ENCODE measurements around the gene GRIFIN.
A peak's percentile ranks its signal among the peaks of the same experiment; 100 is the strongest.

Gene GRIFIN, protein sequence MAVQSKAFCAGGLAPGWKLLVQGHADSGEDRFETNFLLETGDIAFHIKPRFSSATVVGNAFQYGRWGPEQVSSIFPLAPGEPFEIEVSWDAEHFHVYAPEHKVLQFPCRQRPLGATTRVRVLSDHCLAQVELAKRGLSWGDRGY

DNA sequence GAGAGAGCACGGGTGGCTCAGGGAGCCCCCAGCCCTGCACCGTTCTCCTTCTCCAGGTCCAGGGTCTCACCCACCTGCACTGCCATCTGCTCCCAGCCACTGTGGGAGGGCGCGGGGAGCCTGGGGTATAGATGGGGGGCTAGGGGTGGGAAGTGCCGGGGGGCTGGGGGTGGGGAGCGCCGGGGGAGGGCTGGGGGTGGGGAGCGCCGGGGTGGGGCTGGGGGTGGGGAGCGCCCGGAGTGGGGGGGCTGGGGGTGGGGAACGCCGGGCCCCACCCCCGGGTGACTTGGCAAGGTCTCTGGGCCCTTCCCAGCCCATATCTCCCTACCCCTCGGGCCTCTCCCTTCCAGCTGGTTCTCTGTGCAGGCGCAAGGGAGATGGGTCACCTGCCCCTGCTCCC, at the start of gene GRIFIN:
TSS of gene GRIFIN (minus strand) at position 101 of the 400 bp plus-strand sequence. CDS start at position 86, 15 bp downstream.
- DNase-seq, result no peak

DNA sequence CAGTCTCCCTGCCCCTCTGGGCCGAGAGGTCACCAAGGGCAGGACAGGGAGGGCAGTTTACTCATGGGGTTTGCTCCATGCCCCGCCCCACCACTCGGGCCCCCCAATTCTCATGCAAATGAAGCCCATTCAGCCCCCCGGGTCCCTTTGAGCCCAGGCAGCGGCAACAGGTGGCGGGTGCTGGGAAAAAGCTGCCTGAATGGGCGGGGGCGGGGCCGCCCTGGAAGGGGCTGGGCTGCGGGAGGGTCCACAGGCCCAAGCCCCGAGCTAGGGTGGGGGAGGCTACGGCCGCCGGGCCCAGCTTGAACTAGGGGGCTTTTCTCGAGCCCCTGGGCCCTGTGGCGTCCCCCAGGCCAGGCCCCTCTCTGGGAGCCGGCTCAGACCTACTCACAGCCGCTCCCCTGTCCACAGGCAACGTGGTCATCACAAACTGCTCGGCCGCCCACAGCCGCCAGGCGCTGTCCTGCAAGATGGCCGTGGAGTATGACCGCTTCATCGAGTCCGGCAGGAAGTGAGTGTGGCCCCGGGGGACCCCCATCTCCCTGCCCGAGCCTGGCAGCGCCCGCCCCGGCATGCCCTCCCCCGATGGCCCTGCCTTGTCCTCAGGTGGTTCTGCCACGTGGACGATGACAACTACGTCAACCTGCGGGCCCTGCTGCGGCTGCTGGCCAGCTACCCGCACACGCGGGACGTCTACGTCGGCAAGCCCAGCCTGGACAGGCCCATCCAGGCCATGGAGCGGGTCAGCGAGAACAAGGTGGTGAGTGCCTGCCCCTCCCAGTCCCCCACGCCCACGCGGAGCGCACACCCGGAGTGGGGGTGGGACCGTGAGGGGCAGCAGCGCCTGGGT, 48.8 kb upstream of the GRIFIN start:
- no peak for DNase-seq

DNA sequence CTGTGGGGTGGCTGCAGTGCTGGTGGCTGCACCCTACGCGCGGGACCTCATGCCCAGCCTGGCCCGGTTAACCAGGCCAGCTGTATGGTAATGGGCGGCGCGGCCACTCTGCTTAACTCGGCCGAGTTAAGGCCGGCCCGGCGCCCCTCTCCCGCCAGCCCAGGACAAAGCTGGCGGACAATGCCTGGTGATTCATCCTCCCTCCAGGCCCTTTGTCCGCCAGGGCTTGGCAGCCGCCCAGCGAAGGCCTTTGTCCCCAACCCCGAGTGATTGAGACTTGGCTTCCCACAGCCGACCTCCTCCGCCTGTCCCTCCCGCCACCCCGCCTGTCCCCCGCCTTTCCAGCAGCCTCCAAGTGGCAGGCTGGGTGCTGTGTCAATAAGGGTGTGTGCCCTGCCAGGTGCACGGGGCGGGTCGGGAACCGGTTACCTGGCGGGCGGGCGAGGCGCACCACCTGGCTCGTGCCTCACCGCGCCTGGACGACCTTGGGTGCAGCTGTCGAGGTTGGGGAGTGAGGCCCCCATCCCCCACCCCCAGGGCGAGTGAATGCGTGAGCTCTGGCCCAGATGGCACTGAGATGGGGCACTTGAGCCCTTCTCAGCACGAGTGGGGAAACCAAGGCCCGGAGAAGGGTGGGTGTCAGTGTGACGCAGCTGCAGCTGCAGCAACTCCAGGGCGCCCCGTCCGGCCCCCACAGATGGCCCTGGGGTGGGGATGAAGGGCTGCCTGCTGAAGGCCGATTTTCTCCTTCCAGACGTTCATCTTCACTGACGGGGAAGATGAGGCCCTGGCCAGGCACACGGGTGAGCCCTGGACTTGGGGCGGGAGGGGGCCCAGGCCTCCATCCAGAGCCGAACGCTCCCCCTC, 48.0 kb upstream of the GRIFIN start:
- DNase-seq, result no peak

DNA sequence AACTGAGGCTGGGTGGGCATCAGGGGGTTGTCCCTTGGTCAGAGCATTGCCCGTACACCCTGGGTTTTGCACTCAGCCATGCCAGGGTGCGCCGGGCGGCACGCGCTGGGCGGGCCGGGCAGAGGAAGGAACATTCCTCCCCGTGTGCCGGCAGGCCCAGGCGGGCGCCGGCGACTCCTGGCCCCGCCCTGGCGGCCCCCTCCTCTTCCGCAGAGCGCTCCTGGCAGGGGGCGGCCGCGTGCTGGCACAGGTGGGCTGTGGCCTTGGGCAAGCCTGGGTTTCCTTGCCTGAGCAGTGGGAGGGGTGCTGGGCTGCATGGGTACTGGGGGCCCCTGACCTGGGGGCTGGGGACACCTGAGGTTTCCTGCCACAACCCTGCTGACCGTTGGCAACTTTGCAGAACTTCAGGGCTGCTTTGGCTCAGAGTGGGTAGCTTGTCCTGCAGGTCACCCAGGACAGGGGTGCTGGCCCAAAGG, 47.3 kb upstream of the GRIFIN start:
- no peak for DNase-seq

DNA sequence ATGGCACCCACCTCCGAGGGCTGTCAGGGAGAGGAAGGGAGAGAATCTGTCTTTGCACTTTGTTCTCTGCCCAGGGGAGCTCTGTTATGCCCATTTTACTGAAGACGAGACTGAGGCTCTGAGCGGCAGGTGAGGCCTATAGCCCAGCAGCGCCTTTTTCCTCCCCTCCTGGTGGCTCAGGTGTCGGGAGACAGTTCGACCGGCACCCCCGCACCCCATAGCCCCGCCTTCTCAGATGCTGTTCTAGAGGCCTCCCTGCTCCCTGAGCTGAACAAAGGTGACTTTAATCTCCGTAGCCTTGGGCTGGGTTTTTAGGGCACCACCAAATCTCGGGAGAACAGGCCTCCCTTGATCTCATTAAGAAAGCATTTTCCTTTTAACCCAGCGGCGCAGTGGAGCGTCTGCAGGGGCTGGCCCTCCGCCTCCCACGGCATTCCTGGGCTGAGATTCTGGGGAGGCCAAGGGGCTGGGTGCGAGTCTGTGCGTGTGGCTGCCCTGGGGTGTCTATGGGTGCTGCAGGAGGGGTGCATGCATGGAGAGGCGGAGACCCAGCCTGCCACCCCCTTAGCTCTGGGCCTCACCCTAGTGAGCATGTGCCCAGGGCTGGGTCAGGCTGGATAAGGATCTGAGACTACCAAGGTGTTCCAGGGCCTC, 46.7 kb upstream of the GRIFIN start:
- no peak for DNase-seq

DNA sequence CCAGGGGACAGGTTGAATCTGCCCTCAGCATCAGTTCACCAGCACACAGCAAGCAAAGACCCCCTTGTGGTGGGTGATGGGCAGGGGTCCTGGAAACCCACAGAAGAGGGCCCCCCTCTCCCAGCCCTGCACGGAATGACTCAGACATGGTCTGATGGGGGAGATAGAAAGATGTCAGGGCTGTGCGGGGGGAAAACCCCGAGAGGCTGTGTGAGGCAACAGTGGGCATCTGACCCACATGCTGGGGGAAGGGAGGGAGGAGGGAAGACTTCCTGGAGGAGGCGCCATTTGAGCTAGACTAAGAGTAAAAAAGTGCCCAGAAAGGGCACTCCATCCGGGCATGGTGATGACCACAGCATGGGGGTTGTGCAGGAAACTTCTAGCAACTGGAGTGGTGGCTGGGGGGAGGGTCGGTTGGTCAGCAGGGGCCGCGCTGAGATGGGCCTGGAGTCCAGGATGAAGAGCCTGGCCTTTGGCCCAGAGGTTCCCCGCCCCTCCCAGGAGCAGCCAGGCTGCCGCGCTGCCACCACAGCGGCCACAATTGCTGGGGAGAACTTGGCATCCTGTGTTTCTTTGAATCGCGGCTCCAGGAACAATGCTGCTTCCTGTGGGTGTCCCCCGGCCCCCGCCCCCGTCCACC, 45.9 kb upstream of the GRIFIN start:
- peak; percentile 82 for DNase-seq

DNA sequence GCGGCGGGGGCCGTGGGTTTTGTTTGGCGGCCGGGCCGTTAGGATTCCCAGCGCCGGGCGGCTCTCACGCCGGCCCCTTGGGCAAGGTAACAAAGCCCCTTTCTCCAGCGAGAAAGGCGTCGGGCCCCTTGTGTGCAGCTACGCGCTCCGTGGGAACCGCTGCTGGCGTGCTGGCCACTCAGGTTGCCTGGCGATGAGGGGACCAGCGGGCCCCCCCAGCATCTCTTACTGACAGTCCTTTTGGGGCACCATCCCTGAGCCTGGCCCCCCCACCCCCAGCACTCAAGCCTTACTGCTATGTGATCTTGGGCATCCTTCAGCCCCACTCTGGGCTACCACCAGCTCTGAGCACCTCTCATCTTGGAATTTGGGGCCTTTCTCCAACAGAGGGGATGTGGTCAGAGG, 45.1 kb upstream of the GRIFIN start:
- DNase-seq, result peak; percentile 70

DNA sequence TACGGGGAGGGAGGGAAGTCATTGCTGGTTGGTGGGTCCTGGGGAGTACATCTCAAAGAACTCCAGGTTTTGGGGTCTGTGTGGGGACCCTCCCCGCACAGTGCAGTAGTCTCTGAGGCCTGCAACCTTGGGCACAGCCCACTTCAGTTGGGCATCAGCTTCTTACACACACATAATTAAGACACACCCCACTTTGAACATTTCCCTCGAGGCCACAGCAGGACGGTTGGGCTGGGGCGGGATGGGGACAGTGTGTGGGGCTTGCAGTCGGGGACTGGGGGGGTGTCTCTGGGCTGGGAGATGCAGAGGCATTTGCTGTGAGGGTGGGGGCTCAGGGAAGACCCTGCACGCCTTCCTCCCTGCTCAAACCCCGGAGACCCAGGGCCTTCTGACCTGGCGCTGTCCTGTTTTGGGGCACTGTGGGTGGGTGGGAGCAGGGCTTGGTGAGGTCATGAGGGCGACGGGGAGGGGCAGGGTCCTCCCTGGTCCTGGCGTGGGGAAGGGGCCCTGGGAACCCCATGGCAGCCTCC, 44.6 kb upstream of the GRIFIN start:
- no peak for DNase-seq

DNA sequence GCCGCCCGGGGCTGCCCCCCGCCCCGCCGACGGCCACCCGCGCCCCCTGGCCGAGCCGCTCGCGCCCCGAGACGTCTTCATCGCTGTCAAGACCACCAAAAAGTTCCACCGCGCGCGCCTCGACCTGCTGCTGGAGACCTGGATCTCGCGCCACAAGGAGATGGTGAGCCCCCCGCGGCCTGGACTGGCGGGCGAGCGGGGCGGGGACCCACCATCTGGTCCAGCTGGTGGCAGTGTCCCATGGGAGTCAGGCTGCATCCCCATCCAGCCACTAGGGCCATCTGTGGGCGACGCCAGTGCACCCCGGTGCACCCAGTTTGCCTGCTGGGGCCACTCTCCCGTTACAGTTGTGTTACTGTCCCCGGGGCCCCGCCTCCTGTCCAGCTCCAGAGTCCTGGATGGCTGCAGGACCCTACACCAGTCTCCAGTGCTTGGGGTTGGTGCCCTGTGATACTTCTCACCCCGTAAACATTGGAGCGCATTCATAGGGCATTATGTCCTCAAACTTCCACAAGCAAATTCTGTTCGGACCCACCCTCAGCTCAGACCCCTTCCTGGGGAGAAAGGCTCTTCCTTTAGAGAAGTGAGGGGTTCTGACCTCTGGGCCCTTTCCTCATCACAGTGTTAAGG, 44.0 kb upstream of the GRIFIN start:
- peak; percentile 71 for DNase-seq

DNA sequence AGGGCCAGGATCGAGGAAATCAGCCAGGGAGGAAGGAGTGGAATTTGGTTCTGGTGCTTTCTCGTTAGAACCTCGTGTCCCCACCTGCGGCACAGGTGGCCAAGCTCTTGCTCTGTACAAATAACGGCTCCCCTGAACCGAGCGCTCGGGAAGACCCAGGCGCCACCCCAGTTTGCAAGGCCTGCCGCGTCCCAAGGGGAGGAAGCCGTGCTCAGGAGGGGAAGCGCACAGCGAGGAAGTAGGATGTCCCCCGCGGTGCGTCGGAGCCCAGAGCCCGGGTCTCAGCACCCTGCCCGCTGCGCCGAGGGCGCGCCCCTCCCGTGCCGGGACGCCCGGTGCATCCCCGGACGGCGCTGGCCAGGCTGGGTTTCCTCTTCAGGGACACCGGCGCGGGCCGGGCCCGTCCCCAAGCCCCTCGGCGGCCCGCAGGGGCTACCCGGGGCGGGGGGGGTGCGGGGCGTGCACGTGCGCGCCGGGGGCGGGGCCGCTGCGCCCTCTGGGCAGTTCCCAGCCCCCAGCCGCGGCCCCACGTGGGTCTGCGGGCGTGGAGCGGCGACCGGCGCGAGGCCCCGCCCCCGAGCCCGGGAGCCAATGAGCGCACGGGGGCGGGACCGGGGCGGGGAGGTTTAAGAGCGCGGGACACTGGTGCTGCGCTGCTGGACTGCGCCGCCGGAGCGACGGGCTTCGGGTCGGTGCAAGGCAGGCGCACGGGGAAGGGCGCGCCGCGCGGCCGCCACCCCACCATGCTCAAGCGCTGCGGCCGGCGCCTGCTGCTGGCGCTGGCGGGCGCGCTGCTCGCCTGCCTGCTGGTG, 43.1 kb upstream of the GRIFIN start, which contains the start of gene LFNG:
TSS of gene LFNG (plus strand) at position 656 of the 812 bp plus-strand sequence. CDS start at position 744, 88 bp downstream.
- peak; percentile 91 for DNase-seq

DNA sequence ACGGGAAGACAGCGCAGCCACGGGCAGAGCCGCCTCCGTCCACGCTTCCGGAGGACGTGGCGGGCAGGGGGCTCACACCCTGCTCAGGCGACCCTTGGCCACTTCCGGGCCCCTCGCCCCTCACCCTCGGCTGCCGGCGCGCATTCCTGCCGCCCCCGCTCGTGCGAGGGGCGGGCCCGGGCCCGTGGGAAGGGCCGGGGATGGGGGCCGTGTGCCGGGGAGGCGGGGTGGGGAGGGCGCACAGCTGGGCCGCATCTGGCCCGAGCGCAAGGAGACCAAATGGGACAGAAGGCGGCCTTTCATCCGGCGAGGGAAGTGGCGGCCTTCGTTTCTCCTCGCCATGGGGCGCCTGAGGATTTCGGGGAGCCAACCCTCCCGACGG, 42.5 kb upstream of the GRIFIN start:
- DNase-seq, result no peak

DNA sequence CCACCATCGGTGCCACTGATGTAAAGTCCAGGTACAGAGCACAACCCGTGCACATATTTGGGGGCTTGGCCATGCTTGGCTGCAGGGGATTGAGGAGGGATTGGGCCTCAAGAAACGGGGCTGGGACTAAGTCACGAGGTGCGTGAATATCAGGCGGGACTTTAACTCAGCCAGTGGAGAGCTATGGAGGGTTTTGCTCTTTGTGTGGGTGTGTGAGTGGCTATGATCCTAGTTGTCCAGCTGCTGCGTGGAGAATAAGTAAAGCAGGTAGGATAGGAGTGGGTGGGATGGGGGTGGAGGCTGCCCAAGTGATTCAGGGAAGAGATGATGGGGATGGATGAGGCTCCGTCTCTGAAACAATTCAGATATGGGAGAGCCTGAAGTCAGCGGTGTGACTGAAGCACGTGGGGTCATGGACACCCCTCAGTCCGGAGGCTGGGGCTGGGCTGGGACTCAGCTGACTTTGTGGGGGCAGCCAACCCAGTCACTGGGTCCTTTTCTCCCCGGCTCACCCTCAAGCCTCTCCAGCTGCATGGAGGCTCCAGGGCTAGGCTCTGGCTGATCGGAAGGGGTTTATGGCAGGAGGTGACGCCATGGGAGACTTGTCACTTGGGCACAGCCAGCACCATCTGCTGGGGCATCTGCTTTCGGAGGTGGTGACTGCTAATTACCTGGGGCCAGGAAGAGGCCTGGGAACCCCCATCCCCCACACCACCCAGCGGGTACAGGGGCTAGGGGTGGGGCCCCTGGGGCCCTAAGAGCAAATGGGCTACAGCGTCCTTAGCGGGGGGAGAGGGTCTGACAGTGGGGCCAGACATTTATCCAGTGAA, 41.7 kb upstream of the GRIFIN start:
- no peak for DNase-seq

DNA sequence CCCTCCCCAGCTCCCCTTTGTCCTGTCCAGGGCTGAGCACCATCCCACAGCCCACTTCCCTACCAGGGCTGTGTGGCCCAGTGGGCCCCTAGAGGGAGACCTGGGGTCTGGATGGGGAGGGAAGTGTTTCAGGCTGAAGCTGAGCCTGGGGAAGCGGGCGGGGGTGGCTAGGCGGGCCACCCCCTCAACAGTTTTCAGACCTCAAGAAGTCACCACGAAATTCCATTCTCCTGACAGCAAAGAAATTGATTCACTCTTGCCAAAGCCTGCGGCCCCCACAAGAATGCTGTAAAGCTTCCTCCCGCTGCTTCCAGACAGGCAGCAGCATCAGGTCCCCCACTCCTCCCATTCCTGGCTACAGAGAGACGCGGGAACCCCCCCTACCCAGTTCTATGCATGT, 40.8 kb upstream of the GRIFIN start:
- no peak for DNase-seq

DNA sequence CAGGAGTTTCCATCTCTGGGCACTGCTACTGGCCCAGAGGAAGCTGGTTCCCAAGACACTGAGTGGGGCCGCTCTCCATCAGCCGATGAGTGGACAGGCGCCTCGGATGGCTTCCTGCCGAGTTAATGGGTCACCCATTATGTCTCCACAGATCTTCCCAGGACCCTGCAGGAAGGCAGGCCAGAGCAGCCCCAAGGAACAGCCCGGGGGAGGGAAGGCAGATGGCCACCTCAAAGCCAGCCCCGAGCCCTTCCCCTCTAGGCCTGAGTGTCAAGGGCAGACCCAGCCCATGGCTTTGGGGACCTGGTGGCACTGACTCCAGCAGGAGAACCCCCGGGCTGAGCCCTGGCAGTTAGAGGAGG, 40.0 kb upstream of the GRIFIN start:
- DNase-seq, result no peak

DNA sequence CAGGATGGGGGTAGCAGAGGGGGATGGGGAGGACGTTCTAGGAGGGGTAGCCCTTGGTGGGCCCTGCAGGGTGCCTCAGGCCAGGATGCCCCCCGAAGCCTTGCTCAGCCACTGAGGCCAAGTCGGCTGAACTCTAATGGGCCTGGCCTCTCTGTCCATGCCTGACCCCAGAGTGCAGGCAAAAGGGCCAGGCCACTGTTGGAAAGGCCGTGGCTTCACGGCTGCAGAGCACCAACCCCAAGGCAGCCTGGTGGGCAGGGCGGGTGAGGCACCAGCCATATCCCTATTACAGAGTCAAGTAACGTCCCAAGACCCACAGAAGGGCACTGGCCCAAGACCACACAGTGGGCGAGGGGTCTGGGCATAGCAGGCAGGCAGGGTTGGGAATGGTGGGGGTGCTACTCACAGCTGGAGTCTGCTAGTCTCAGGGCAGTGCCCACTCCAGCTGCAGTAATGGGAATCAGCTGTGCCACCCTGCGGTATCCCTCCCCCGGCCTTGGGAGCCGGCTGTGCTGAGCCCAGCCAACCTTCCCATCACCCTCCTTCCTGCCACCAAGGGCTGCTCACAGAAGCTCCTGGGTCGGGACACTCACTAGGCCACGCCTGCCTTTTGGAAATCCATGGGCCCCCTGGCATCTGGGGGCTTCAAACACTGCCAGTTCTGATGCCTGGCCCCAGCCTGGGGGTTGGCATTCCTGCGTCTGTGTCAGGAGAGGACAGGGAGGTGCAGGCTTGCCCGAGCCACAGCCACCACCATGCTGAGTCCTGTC, 39.4 kb upstream of the GRIFIN start:
- DNase-seq, result no peak

DNA sequence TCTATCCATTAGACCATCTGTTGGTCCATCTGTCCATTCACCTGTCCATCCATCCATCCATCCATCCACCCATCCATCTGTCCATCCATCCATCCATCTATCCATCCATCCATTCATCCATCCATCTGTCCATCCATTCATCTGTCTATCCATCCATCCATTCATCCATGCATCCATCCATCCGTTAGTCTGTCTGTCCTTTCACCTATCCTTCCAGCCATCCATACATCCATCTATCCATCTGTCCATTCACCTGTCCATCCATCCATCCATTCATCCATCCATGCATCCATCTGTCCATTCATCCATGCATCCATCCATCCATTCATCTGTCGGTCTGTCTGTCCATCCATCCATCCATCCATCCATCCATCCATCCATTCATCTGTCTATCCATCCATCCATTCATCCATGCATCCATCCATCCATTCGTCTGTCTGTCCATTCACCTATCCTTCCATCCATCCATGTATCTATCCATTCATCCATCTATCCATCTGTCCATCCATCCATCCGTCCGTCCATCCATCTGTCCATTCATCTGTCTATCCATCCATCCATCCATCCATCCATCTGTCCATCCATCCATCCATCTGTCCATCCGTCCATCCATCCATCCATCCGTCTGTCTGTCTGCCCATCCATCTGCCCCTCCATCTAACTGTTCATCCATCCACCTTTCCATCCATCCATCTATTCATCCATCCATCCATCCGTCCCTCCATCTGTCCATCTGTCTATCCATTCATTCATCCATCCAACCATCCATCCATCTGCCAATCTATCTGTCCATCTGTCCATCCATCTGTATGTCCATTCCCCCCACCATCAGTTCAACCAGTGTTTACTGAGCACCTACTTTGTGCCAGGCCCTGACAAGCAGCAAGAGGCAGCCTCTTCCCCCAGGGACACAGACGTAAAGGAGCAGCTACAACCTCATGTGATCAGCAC, 38.5 kb upstream of the GRIFIN start:
- no peak for DNase-seq

DNA sequence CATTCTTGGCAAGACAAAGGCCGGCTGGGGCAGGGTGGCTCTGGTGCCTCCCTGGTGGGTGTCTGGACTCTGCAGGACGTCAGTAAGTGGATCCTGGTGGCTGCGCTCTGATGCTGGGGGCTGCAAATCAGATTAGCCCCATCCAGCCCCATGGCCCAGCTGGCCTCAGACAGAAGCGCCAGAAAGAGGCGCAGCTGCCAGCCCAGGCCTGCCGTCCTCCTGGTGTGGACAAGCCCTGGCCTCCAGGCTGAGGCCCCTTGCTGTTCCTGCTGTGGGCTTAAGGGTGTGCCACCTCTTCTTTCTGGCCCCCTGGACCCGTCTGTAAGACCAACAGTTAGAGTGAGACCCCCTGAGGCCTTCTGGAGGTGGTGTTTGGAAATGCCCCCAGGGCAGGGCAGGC, 37.5 kb upstream of the GRIFIN start:
- DNase-seq, result no peak

DNA sequence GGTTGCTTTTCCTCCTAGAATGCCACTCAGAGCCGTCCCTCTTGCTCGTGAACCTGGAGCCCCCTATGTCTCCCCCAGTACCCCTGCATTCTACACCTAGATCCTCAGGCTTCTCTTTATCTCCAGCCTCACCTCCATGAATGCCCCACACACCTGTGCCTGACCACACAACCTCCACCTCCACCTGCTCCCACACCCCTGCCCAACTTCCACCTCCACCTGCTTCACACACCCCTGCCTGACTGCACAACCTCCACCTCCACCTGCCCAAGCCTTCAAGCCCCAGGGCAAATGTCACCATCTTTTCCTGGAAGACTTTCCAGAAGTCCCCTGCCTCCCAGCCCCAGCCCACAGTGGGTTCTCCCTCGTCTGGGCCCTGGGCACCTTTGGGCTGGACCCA, 36.5 kb upstream of the GRIFIN start:
- DNase-seq, result no peak

Data from activated CD8-positive, alpha-beta memory T cell treated with anti-CD3 and anti-CD28 coated beads, Interleukin-2, amount 50 U/mL, for 48 hours (primary cell).